Kidney epithelial cell (primary cell): Measurements from ENCODE around the gene ZSCAN31. TPM values are rescaled to one million over a fixed set of nuclear protein-coding genes. Genes with fewer than 3 reads are reported as not detected.

Experiments
- DNase-seq: peaks from one replicate; pipeline ENCODE4 v3.0.0-alpha.2; 2010; ENCODE audit warnings: low read depth
- H3K27me3 ChIP-seq: 2 replicates; pipeline ENCODE4 v1.6.0; 2011; ENCODE audit warnings: low read length; ENCODE audit not compliant: control insufficient read depth, insufficient read depth
- H3K36me3 ChIP-seq: 2 replicates; pipeline ENCODE4 v1.5.1; 2011; ENCODE audit warnings: low read length; ENCODE audit not compliant: control insufficient read depth, insufficient read depth
- H3K4me3 ChIP-seq: 2 replicates; pipeline ENCODE4 v1.5.1; 2011; ENCODE audit warnings: low read depth, mild to moderate bottlenecking, control low read depth, low read length
- CTCF ChIP-seq: IDR thresholded peaks from 2 replicates; pipeline ENCODE4 v1.5.1; 2011; ENCODE audit warnings: mild to moderate bottlenecking, moderate library complexity, low read length, control low read depth, inconsistent platforms; ENCODE audit not compliant: insufficient read depth, poor library complexity, severe bottlenecking
- total RNA-seq: library from RNA; depleted of rRNA; stranded (reverse); fragments of >200 nt; gene quantifications from 2 replicates; pipeline ENCODE4 v1.2.3, GENCODE V29; 2015

ZSCAN31 gene
- total RNA-seq, 1 donor from 2014 or later = 4.0 TPM

DNA sequence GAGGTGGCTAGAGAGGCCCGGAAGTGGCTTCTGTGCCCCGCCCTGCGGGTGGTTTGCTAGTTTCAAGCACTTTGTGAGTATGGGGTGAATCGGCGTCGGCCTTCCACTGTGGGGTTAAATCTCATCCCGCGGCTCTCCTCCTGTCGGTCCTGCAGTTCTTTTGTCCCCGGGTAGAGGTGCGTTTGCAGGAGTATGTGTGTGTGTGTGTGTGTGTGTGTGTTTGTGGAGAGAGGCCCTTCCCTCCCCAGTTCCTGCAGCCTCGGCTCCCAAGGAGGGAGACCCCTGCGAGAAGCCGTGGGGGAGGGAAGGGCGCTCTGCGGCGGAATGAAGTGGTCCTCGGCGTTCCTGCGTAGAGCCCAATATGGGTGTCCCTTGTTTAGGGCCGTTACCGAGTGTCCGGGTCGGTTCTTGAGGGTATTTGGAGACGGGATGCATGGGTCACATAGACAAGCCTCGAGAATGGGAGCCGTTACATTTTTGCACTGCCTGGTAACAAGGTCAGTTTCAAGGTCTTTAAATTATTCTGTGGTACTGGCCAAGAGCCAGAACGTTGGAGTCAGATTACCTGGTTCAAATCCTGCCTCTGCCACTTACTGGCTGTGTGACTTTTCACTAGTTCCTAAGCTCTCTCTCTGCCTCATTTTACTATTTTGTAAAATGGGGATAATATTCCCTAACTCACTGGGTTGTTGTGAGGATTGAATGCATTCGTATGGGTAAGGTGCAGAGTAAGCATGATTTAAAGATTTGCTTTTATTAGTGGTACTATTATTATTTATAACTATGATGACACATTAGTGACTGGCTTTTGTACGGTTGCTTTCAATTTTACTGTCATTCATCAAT is 14.2 kb upstream of the ZSCAN31 start, which contains the start of gene ZKSCAN3:
ZKSCAN3 (plus strand) TSS at position 56 of the 846 bp plus-strand sequence. CDS start 9,640 bp downstream, outside the sequence.
- no peak for DNase-seq
- TF ChIP-seq CTCF = no peak
- H3K4me3 ChIP-seq = peak within 1 kb of the TSS; percentile 93
- H3K27me3 ChIP-seq = peaks cover 3% of the 10 kb centered on the region
- H3K36me3 ChIP-seq = no peaks in the 10 kb centered on the region

GRCh38 chr6:28349344-28349891 is 13.5 kb upstream of the ZSCAN31 start:
- DNase-seq = no peak
- TF ChIP-seq CTCF = no peak
- peaks cover 3% of the 10 kb centered on the region for H3K27me3 ChIP-seq
- no peaks in the 10 kb centered on the region for H3K36me3 ChIP-seq
- H3K4me3 ChIP-seq = peak overlapping the region; percentile 93

- no peak for TF ChIP-seq CTCF
- DNase-seq = no peak
- Histone ChIP-seq H3K36me3 (no peaks in the 10 kb centered on the region), H3K4me3 (no peak overlapping the region), H3K27me3 (peaks cover 3% of the 10 kb centered on the region)
These were observed 11.2 kb upstream of the ZSCAN31 start for GRCh38 chr6:28347119-28347518.

DNA sequence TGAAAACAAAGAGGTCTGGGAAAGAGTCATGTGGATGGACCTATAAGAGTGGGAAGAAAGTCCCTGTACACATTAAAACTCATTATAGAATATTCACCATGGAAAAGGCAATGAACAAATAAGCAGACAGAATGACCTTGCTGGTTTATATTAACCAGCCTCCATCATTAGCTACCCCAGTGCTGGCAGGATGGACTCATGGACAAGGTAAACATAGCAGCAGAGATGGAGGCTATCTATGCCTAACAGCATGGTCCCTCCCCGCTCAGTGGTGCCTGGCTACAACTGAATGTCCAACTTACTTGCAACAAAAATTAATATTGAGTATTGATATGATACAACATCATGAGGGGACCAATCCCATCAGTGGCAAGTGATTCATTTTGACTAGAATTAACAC is 9.3 kb upstream of the ZSCAN31 start:
- Histone ChIP-seq H3K27me3 (peaks cover 3% of the 10 kb centered on the region), H3K4me3 (no peak overlapping the region), H3K36me3 (no peaks in the 10 kb centered on the region)
- TF ChIP-seq CTCF = no peak
- no peak for DNase-seq

DNA sequence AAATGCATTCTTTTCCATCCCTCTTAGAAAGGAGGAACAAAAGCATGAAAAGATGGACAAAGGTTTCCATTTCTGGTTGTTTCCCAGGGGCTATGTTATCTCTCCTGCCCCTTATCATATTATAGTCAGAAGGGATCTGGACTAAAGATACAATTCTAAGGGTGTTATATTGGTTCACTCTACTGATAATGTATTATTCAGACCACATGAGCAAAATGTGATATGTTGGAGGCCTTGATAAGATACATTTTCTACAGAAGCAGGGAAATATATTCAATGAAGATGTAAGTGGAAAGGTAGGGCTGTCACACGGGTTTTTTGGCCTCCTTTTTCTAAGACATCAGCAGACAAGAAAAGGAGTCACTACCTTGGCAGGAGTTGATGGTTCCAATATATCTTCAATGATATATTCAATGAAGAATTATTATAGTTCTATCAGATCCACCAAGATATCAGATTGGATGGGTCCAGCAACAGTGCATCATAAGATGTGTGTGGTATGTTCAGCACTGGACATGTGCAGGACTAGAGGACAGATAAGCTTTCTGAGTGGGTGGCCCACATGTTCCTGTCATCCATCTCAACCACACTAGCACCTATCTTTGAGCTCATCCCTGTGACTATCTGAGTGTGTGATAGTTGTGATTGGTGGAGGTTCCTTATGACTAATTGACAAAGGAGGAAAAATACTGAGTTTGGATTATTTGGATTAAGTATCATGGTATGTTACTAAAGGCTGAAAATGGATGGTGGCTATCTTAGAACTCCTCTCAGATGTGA is 8.1 kb upstream of the ZSCAN31 start:
- no peak for TF ChIP-seq CTCF
- H3K27me3 ChIP-seq = peaks cover 3% of the 10 kb centered on the region
- H3K36me3 ChIP-seq = no peaks in the 10 kb centered on the region
- no peak for DNase-seq
- no peak overlapping the region for H3K4me3 ChIP-seq
